K562 (cell line): ENCODE data around the gene MFAP3L. TPM values are rescaled to one million over a fixed set of nuclear protein-coding genes. Genes with fewer than 3 reads are reported as not detected.

Source experiments
- ATAC-seq: fragments of 200-7000 bp; cut with Tn5 transposase; 3 replicates; pipeline ENCODE4 v1.9.1; 2020; ENCODE audit warnings: moderate library complexity
- BruUV-seq: library from RNA; stranded (reverse); fragments of 400-500 nt; replicated peaks from 2 replicates; lab custom pipeline; 2021; lab: Mats Ljungman, UMichigan
- CTCF ChIA-PET: fragments of 300-600 bp; formaldehyde crosslinking; extraction: SDS; loops from one replicate; lab custom pipeline; 2021; ENCODE audit warnings: low intra/inter-chr PET ratio; lab: Yijun Ruan, JAX
- POLR2A ChIA-PET: fragments of 300-600, 350-650 bp; sonication (Branson Sonifier 250); formaldehyde crosslinking; extraction: SDS; loops from one replicate; lab custom pipeline; 2021; ENCODE audit warnings: antibody characterized with exemption, inconsistent platforms; lab: Yijun Ruan, JAX
- DNase-seq, 4 experiments: peaks; one replicate each; pipeline versions ENCODE4 v3.0.0 to v3.0.0-alpha.2; 2011 to 2018; ENCODE audit warnings: low spot score in 3 of 4, mixed read lengths in 3 of 4; ENCODE audit errors: extremely low read depth in 1 of 4
- FAIRE-seq: peaks from 2 replicates; lab custom pipeline; 2011; peaks lifted over from hg19 to GRCh38; lab: Jason Lieb, UNC
- H2AFZ ChIP-seq: 2 replicates; pipeline ENCODE4 v1.6.0; 2011; ENCODE audit warnings: low read depth, low read length, control low read depth, inconsistent platforms
- H3K27ac ChIP-seq: fragments of 200-600 bp; 3 replicates; pipeline ENCODE4 v1.8.0; 2011; ENCODE audit warnings: low read depth, mild to moderate bottlenecking, control low read depth, inconsistent platforms, low read length, moderate library complexity, mixed read lengths; ENCODE audit errors: extremely low read depth
- H3K27me3 ChIP-seq, 2 experiments: fragments of 300-600 bp in 1 of 2; 2 replicates in 1 of 2; 3 replicates in 1 of 2; pipeline versions ENCODE4 v1.6.0 to v1.8.0; 2011; ENCODE audit warnings: inconsistent platforms in 2 of 2, low read length in 2 of 2, mild to moderate bottlenecking in 1 of 2, mixed read lengths in 1 of 2, moderate library complexity in 1 of 2; ENCODE audit not compliant: control insufficient read depth in 2 of 2, insufficient read depth in 2 of 2
- H3K36me3 ChIP-seq: fragments of 300-600 bp; 3 replicates; pipeline ENCODE4 v1.8.0; 2011; ENCODE audit warnings: mild to moderate bottlenecking, low read length, inconsistent platforms; ENCODE audit not compliant: control insufficient read depth, insufficient read depth
- H3K4me1 ChIP-seq, 2 experiments: fragments of 200-600 bp in 1 of 2; replicated peaks in 1 of 2; 2 replicates in 1 of 2; 3 replicates in 1 of 2; pipeline versions ENCODE4 v1.5.1 to v1.8.0; 2011; ENCODE audit warnings: inconsistent platforms in 2 of 2, low read length in 2 of 2, mild to moderate bottlenecking in 1 of 2, mixed read lengths in 1 of 2, moderate library complexity in 1 of 2; ENCODE audit not compliant: control insufficient read depth in 2 of 2, insufficient read depth in 2 of 2
- H3K4me2 ChIP-seq: 2 replicates; pipeline ENCODE4 v1.6.1; 2011; ENCODE audit warnings: low read length, control low read depth, inconsistent platforms, mixed read lengths; ENCODE audit not compliant: insufficient read depth
- H3K4me3 ChIP-seq: fragments of 200-600 bp; sonication (generic), shearing (Covaris generic); 2 replicates; pipeline ENCODE4 v1.5.1; 2016; ENCODE audit warnings: control low read depth, inconsistent platforms
- H3K79me2 ChIP-seq: fragments of 200-600 bp; 3 replicates; pipeline ENCODE4 v1.8.0; 2011; ENCODE audit warnings: low read length, inconsistent platforms; ENCODE audit not compliant: control insufficient read depth, insufficient read depth
- H3K9ac ChIP-seq, 2 experiments: 2 replicates each; pipeline versions ENCODE4 v1.6.0 to v1.6.1; 2011; ENCODE audit warnings: low read depth in 2 of 2, low read length in 2 of 2, control low read depth in 1 of 2, inconsistent platforms in 1 of 2, mild to moderate bottlenecking in 1 of 2, mixed read lengths in 1 of 2; ENCODE audit not compliant: insufficient read depth in 1 of 2
- H3K9me1 ChIP-seq: one replicate; pipeline ENCODE4 v1.6.0; 2011; ENCODE audit warnings: inconsistent platforms, mild to moderate bottlenecking, low read length, moderate library complexity; ENCODE audit not compliant: control insufficient read depth, insufficient read depth
- H3K9me3 ChIP-seq: replicated peaks from 2 replicates; pipeline ENCODE4 v1.5.1; 2011; ENCODE audit warnings: low read depth, low read length, inconsistent platforms; ENCODE audit not compliant: control insufficient read depth, insufficient read depth
- H4K20me1 ChIP-seq: replicated peaks from 2 replicates; pipeline ENCODE4 v1.6.1; 2011; ENCODE audit warnings: low read length, inconsistent platforms, mixed read lengths; ENCODE audit not compliant: control insufficient read depth, insufficient read depth
- FOXJ3 ChIP-seq: sonication (generic); formaldehyde crosslinking; IDR thresholded peaks from 2 replicates; pipeline ENCODE4 v1.4.0; 2020; ENCODE audit warnings: mild to moderate bottlenecking, missing genetic modification reagents
- FOXM1 ChIP-seq, 2 experiments: fragments of 450-650 bp in 1 of 2; sonication (generic) in 1 of 2; formaldehyde crosslinking in 1 of 2; IDR thresholded peaks; 2 replicates each; pipeline versions ENCODE4 v1.6.1 to v1.9.0; 2017 to 2022; ENCODE audit warnings: low read depth in 2 of 2, mild to moderate bottlenecking in 2 of 2, missing genetic modification reagents in 1 of 2, moderate library complexity in 1 of 2
- GTF2A2 ChIP-seq: IDR thresholded peaks from 2 replicates; pipeline ENCODE4 v1.6.1; 2016; ENCODE audit warnings: mild to moderate bottlenecking, missing genetic modification characterization, missing compliant biosample characterization
- KLF13 ChIP-seq: fragments of 450-650 bp; IDR thresholded peaks from 2 replicates; pipeline ENCODE4 v1.6.1; 2016; ENCODE audit warnings: missing genetic modification characterization, low read depth, mild to moderate bottlenecking, missing compliant biosample characterization, moderate library complexity, borderline replicate concordance
- MXI1 ChIP-seq: IDR thresholded peaks from 2 replicates; pipeline ENCODE4 v1.6.1; 2011; ENCODE audit warnings: low read depth, mild to moderate bottlenecking, improper control_type of control experiment, low read length
- POLR2AphosphoS2 ChIP-seq: IDR thresholded peaks from 2 replicates; pipeline ENCODE4 v1.6.1; 2012; ENCODE audit warnings: low read length, improper control_type of control experiment
- ZBED1 ChIP-seq: IDR thresholded peaks from 2 replicates; pipeline ENCODE4 v1.6.1; 2014
- ZNF140 ChIP-seq: fragments of 250-450 bp; sonication (Bioruptor Pico); IDR thresholded peaks from 2 replicates; pipeline ENCODE4 v1.8.0; 2021; ENCODE audit warnings: moderate library complexity, mild to moderate bottlenecking, inconsistent platforms
- ZNF280B ChIP-seq: fragments of 250-450 bp; sonication (Bioruptor Pico); IDR thresholded peaks from 2 replicates; pipeline ENCODE4 v1.5.1; 2021; ENCODE audit warnings: mild to moderate bottlenecking
- ZNF561 ChIP-seq: fragments of 450-650 bp; formaldehyde crosslinking; conservative IDR thresholded peaks from 2 replicates; pipeline ENCODE4 v1.4.0; 2020; ENCODE audit warnings: mild to moderate bottlenecking, moderate library complexity
- WGBS: fragments of 100-300 bp; shearing (Covaris generic); methylation state at CpG from one replicate; pipeline ENCODE4 v1.1.6; 2016; ENCODE audit warnings: low coverage, mixed read lengths; ENCODE audit not compliant: insufficient coverage; ENCODE audit errors: missing lambda C conversion rate; 5-methylcytosine and 5-hydroxymethylcytosine counted together
- in situ Hi-C: fragments of 300-500 bp; cut with MboI; formaldehyde crosslinking; loops from 4 replicates; pipeline ENCODE4 v1.15.0; 2018; ENCODE audit warnings: inconsistent platforms, mixed read lengths
- intact Hi-C: fragments of 100-400 bp; cut with micrococcal nuclease; formaldehyde crosslinking; loops from 2 replicates; pipeline ENCODE4 v1.14.2; 2022
- polyA plus RNA-seq, 8 experiments: library from polyadenylated mRNA; depleted of rRNA in 4 of 8; stranded (reverse) in 5 of 8; unstranded in 3 of 8; fragments of >200 nt; fragmentation: Nextera tagmentation in 2 of 8; fragmentation: Illumina TruSeq in 1 of 8; extraction: Ambion mirVana in 2 of 8; extraction: Trizol in 1 of 8; gene quantifications; 2 replicates each; pipeline versions ENCODE4 v1.2.1 to v1.2.3, GENCODE V29; 2011 to 2014; ENCODE audit warnings: inconsistent platforms in 1 of 8, missing spikeins in 1 of 8
- total RNA-seq, 7 experiments: library from RNA; depleted of rRNA in 6 of 7; stranded (reverse); fragments of >200 nt in 6 of 7; fragmentation: Illumina TruSeq in 2 of 7; extraction: Trizol in 2 of 7; gene quantifications; 2 replicates each; pipeline versions ENCODE4 v1.2.1 to v1.2.3, GENCODE V29; 2011 to 2021; ENCODE audit warnings: low replicate concordance in 1 of 7
- TF ChIP-seq, protein P1 (sequence below): fragments of 450-650 bp; IDR thresholded peaks from 2 replicates; pipeline ENCODE4 v1.6.1; 2014; ENCODE audit warnings: low read depth, mild to moderate bottlenecking, moderate library complexity, borderline replicate concordance

MFAP3L gene
- total and polyA plus RNA-seq, 9 of the 15 experiments (the other 6 are each of a cell fraction or from before 2014, with no cell fraction given) = 0.06 to 0.25 (median 0.20) TPM; not detected in 3

- no peaks in the 10 kb centered on the region for H3K9me1 ChIP-seq
- no peaks in the 10 kb centered on the region for H3K36me3 ChIP-seq
- H3K27ac ChIP-seq = no peak overlapping the region
- no peaks in the 10 kb centered on the region for H3K4me1 ChIP-seq
- TF ChIP-seq, protein P1, sequence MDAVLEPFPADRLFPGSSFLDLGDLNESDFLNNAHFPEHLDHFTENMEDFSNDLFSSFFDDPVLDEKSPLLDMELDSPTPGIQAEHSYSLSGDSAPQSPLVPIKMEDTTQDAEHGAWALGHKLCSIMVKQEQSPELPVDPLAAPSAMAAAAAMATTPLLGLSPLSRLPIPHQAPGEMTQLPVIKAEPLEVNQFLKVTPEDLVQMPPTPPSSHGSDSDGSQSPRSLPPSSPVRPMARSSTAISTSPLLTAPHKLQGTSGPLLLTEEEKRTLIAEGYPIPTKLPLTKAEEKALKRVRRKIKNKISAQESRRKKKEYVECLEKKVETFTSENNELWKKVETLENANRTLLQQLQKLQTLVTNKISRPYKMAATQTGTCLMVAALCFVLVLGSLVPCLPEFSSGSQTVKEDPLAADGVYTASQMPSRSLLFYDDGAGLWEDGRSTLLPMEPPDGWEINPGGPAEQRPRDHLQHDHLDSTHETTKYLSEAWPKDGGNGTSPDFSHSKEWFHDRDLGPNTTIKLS = no peak
- TF ChIP-seq GTF2A2 = no peak
- no peak for TF ChIP-seq MXI1
- TF ChIP-seq ZBED1 = no peak
- no peak for TF ChIP-seq ZNF140 (CRISPR knock-in tag)
- TF ChIP-seq ZNF561 = no peak
- no peak for TF ChIP-seq POLR2AphosphoS2
- no peak for TF ChIP-seq KLF13
- TF ChIP-seq ZNF280B (CRISPR knock-in tag) = no peak
- no peak for TF ChIP-seq FOXJ3 (CRISPR knock-in tag)
- TF ChIP-seq FOXM1 (IDR thresholded peaks at IDR 0.05; ENCODE audit: low read depth) = no peak
- TF ChIP-seq FOXM1 (CRISPR knock-in tag; IDR thresholded peaks at IDR 0.05; ENCODE audit: low read depth) = no peak
- H3K9ac ChIP-seq = no peak overlapping the region
- 0% methylated on average over 1 of the region's 1 CpG for WGBS
- intact Hi-C loops = no loop called here
- CTCF ChIA-PET = no interaction called here
- H3K79me2 ChIP-seq = no peaks in the 10 kb centered on the region
- DNase-seq (no peak), ATAC-seq (no peak), FAIRE-seq (no peak)
- BruUV-seq = no TSS peak
- in situ Hi-C loops = no loop called here
- peaks cover 5 to 19% of the 10 kb centered on the region in 2 experiments; a peak in 4 of 5 replicates for H3K27me3 ChIP-seq
- H3K4me3 ChIP-seq = no peak overlapping the region
- no peak overlapping the region for H3K4me2 ChIP-seq
- POLR2A ChIA-PET = interaction anchor here (0.9 kb wide), 1 partner anchor 86 kb away, joined by 4 read pairs; no protein-coding TSS in a partner anchor
- no peaks in the 10 kb centered on the region for H4K20me1 ChIP-seq
- H3K9me3 ChIP-seq = no peaks in the 10 kb centered on the region
- H2AFZ ChIP-seq = no peak overlapping the region
Measured at GRCh38 chr4:169998981-169999380, 27.2 kb downstream of the MFAP3L start.
